Esophagus muscularis mucosa (tissue), 4 donors: ENCODE results near the gene EFCAB14. TPM values are rescaled to one million over a fixed set of nuclear protein-coding genes. Genes with fewer than 3 reads are reported as not detected.
"Not testable (repeated sequence)": the region's sequence is repeated elsewhere in the genome, so short reads cannot be mapped to it uniquely, and the experiment has no call there.

Experiments
- DNase-seq: peaks from one replicate; pipeline ENCODE4 v3.0.0-alpha.2; 2017; ENCODE audit errors: extremely low spot score
- H3K27ac ChIP-seq, 4 donors: fragments of 200-600 bp; sonication (generic); replicated peaks in 1 of 4; 1 replicate in 3 of 4; 2 replicates in 1 of 4; pipeline ENCODE4 v1.5.1; 2016 to 2019; ENCODE audit warnings: mild to moderate bottlenecking in 1 of 4
- H3K27me3 ChIP-seq, 4 donors: fragments of 200-600 bp; sonication (generic); one replicate each; pipeline versions ENCODE4 v1.5.1 to v1.6.0; 2016 to 2019
- H3K36me3 ChIP-seq, 4 donors: fragments of 200-600 bp; sonication (generic); one replicate each; pipeline ENCODE4 v1.5.1; 2016 to 2019
- H3K4me1 ChIP-seq, 4 donors: fragments of 200-600 bp; sonication (generic); one replicate each; pipeline ENCODE4 v1.5.1; 2016 to 2019
- H3K4me3 ChIP-seq, 4 donors: fragments of 200-600 bp; sonication (generic); 1 replicate in 2 of 4; 2 replicates in 2 of 4; pipeline ENCODE4 v1.5.1; 2016 to 2019; ENCODE audit warnings: mild to moderate bottlenecking in 4 of 4, moderate library complexity in 1 of 4
- H3K9me3 ChIP-seq, 4 donors: fragments of 200-600 bp; sonication (generic); 1 replicate in 3 of 4; 2 replicates in 1 of 4; pipeline ENCODE4 v1.5.1; 2016 to 2019
- EP300 ChIP-seq: sonication (generic); formaldehyde crosslinking; IDR thresholded peaks from one replicate; pipeline ENCODE4 v1.6.1; 2017; ENCODE audit warnings: antibody characterized with exemption
- POLR2A ChIP-seq: fragments of 450-650 bp; IDR thresholded peaks from one replicate; pipeline ENCODE4 v1.6.1; 2017; ENCODE audit warnings: antibody characterized with exemption, moderate library complexity, mild to moderate bottlenecking, low read depth
- POLR2AphosphoS5 ChIP-seq, 2 donors: sonication (generic); formaldehyde crosslinking; IDR thresholded peaks; one replicate each; pipeline ENCODE4 v1.6.1; 2017; ENCODE audit warnings: antibody characterized with exemption in 2 of 2
- WGBS: methylation state at CpG from one replicate; pipeline ENCODE4 v1.1.5; 2018; 5-methylcytosine and 5-hydroxymethylcytosine counted together
- intact Hi-C: fragments of 100-400 bp; cut with DNase I; formaldehyde crosslinking; loops from one replicate; pipeline ENCODE4 v1.15.1; 2023
- total RNA-seq, 4 donors: library from RNA; depleted of rRNA; stranded (reverse); fragments of >200 nt; gene quantifications; one replicate each; pipeline versions ENCODE4 v1.1.0 to v1.2.1, GENCODE V29; 2016
- TF ChIP-seq, protein P1 (sequence below), 3 experiments: fragments of 200-600 bp in 2 of 3; fragments of 450-650 bp in 1 of 3; sonication (generic) in 2 of 3; IDR thresholded peaks; one replicate each; pipeline ENCODE4 v1.5.1; 2017 to 2019; ENCODE audit warnings: antibody characterized with exemption in 3 of 3, mild to moderate bottlenecking in 2 of 3, moderate library complexity in 1 of 3

The EFCAB14 gene
- total RNA-seq, 4 donors from 2014 or later = 83.5 to 113 (median 104) TPM

DNA sequence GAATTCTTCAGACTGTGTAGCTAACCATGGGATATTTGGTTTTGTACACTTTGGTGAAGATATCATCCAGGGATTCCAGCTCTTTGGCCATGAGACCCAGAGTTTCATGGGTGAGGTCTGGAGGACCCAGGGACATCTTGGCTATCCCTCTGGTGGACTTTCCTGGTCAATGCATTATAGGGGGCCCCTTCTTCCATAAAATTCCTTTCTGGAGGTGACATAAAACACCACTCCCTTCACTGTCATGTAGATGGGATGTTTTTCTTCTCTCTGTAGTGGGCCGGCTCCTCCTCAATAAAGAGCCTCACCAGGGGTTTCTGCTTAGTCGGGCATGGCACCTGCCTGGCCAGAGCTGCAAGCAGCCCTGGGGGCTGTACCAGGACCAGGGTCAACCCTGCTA is 52.9 kb downstream of the EFCAB14 start:
- Histone ChIP-seq H3K9me3 (no peaks in the 10 kb centered on the region), H3K27ac (no peak overlapping the region), H3K36me3 (peaks cover 3 to 37% (median 18%) of the 10 kb centered on the region in 4 donors), H3K4me3 (no peak overlapping the region), H3K27me3 (no peaks in the 10 kb centered on the region), H3K4me1 (peaks cover 13 to 44% (median 35%) of the 10 kb centered on the region in 4 donors)
- no peak for DNase-seq
- intact Hi-C loops = loop anchor here (5.0 kb wide), 1 partner anchor 49 kb away; the partner anchor contains the start of gene MOB3C
- no peak for TF ChIP-seq POLR2AphosphoS5 (IDR thresholded peaks at IDR 0.05)
- TF ChIP-seq, protein P1, sequence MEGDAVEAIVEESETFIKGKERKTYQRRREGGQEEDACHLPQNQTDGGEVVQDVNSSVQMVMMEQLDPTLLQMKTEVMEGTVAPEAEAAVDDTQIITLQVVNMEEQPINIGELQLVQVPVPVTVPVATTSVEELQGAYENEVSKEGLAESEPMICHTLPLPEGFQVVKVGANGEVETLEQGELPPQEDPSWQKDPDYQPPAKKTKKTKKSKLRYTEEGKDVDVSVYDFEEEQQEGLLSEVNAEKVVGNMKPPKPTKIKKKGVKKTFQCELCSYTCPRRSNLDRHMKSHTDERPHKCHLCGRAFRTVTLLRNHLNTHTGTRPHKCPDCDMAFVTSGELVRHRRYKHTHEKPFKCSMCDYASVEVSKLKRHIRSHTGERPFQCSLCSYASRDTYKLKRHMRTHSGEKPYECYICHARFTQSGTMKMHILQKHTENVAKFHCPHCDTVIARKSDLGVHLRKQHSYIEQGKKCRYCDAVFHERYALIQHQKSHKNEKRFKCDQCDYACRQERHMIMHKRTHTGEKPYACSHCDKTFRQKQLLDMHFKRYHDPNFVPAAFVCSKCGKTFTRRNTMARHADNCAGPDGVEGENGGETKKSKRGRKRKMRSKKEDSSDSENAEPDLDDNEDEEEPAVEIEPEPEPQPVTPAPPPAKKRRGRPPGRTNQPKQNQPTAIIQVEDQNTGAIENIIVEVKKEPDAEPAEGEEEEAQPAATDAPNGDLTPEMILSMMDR (IDR thresholded peaks at IDR 0.05) = no peak
- TF ChIP-seq EP300 = no peak
- no peak for TF ChIP-seq POLR2A
- WGBS = 74% methylated on average over 2 of the region's 2 CpGs

DNA sequence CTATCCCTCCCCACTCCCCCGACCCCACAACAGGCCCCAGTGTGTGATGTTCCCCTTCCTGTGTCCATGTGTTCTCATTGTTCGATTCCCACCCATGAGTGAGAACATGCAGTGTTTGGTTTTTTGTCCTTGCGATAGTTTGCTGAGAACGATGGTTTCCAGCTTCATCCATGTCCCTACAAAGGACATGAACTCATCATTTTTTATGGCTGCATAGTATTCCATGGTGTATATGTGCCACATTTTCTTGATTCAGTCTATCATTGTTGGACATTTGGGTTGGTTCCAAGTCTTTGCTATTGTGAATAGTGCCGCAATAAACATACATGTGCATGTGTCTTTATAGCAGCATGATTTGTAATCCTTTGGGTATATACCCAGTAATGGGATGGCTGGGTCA is 56.0 kb downstream of the EFCAB14 start:
- H3K9me3 ChIP-seq, H3K27me3 ChIP-seq, intact Hi-C loops, DNase-seq, H3K4me3 ChIP-seq, H3K27ac ChIP-seq: not testable (repeated sequence)
- WGBS = 92% methylated on average over 4 of the region's 5 CpGs
- Histone ChIP-seq H3K36me3 (peaks cover 3 to 62% (median 35%) of the 10 kb centered on the region in 4 donors), H3K4me1 (peaks cover 13 to 36% (median 30%) of the 10 kb centered on the region in 4 donors)

DNA sequence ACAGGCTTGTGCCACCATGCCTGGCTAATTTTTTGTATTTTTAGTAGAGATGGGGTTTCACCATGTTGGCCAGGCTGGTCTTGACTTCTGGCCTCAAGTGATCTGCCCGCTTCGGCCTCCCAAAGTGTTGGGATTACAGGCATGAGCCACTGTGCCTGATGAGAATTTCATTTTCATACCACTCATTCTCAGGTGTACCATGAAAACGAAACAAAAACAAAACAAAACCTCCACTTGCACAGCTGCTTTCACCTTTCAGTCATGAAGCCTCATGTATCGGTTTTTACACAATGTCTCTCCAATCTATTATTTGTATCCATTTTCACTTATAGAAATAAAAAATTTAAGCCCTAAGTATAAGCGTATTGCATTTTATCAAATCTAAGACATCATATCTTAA is 58.8 kb downstream of the EFCAB14 start:
- H3K4me3 ChIP-seq, H3K27me3 ChIP-seq, H3K9me3 ChIP-seq, H3K27ac ChIP-seq, DNase-seq, intact Hi-C loops: not testable (repeated sequence)
- Histone ChIP-seq H3K4me1 (peaks cover 0 to 23% (median 18%) of the 10 kb centered on the region in 4 donors), H3K36me3 (peaks cover 3 to 84% (median 50%) of the 10 kb centered on the region in 4 donors)
- WGBS = 96% methylated on average over 5 of the region's 5 CpGs

DNA sequence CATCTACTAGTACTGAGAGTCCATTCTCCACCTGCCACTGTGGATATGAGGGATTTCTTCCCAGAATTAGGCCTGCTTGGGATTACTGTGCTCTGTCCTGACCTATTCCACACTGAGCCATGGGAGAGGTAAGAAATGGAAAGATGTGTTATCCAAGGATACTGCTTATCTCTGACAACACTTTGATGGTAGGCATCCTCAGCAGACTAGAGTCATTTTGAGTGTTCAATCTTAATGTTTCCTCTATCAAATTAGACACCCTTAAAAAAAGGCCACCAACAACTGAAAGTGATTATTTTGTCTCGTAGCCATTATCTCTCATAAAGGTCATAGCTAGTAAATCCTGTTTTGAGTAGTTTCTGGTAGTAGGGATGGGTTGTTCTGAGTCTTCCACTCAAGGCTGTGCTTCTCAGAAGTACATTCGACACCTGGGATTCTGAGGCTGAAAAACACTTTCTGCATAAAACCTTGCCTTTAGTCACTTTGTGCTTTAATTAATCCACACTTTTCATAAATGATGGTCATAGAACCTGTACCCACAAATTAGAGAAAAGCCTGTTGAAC is 59.5 kb downstream of the EFCAB14 start:
- no peak overlapping the region for H3K27ac ChIP-seq

DNA sequence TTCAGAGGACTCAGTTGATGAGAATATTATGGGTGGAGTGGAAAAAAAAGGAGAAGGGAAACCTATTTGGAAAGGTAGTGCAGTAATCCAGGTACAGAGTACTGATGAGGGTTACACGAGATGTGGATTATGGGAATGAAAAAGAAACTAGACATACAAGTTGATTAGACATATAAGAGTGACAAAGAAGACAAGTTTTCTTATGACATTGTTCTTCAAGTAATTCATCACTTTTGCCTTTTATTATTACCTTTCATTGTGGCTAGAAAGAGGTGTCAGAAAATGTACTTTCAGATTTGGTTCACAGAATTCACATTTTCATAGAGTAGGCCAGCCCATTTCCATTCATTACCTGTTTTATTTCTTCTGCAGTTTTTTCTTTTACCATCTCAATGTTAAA is 61.1 kb downstream of the EFCAB14 start:
- peaks cover 0 to 80% (median 47%) of the 10 kb centered on the region in 4 donors for H3K36me3 ChIP-seq
- TF ChIP-seq, protein P1 (IDR thresholded peaks at IDR 0.05) = no peak
- TF ChIP-seq POLR2A (no peak), POLR2AphosphoS5 (IDR thresholded peaks at IDR 0.05) (no peak), EP300 (no peak)
- no peaks in the 10 kb centered on the region for H3K27me3 ChIP-seq
- H3K4me1 ChIP-seq = peaks cover 0 to 30% (median 19%) of the 10 kb centered on the region in 4 donors
- peak overlapping the region in 2 of 4 donors; percentile 47 to 50 for H3K27ac ChIP-seq
- no peaks in the 10 kb centered on the region for H3K9me3 ChIP-seq
- no peak for DNase-seq
- H3K4me3 ChIP-seq = no peak overlapping the region
- 88% methylated on average over 1 of the region's 1 CpG for WGBS
- intact Hi-C loops = no loop called here

More for the DNA sequence above, 59.5 kb downstream of the EFCAB14 start:
- intact Hi-C loops = no loop called here
- TF ChIP-seq POLR2AphosphoS5 (IDR thresholded peaks at IDR 0.05) = no peak
- peaks cover 2 to 83% (median 50%) of the 10 kb centered on the region in 4 donors for H3K36me3 ChIP-seq
- no peak for DNase-seq
- no peaks in the 10 kb centered on the region for H3K9me3 ChIP-seq
- 64% methylated on average over 2 of the region's 2 CpGs for WGBS
- H3K4me1 ChIP-seq = peaks cover 0 to 17% (median 14%) of the 10 kb centered on the region in 4 donors
- no peak overlapping the region for H3K4me3 ChIP-seq
- no peaks in the 10 kb centered on the region for H3K27me3 ChIP-seq

DNA sequence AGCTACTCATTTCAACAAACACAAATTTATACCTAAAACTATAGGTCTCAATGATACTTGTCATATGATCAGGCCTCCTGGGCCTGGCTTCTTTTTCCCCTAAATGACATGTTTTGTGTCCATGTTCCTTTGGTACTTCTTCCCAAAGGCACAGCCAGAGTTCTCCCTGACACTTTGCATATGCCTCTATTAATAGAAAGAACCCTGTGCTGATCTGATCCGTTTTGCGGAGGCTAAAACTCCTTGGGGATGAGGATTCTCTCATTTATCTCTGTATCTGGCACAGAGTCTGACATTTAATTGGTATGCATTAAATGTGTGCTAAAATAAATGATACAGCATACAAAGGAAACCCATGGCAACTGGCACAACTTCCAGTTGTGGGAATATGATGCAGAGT is 62.3 kb downstream of the EFCAB14 start:
- peak overlapping the region in 2 of 4 donors; percentile 47 to 50 for H3K27ac ChIP-seq
- H3K4me3 ChIP-seq = no peak overlapping the region
- WGBS = 13% methylated on average over 2 of the region's 2 CpGs
- peaks cover 0 to 30% (median 19%) of the 10 kb centered on the region in 4 donors for H3K4me1 ChIP-seq
- no peak for DNase-seq
- TF ChIP-seq EP300 (no peak), POLR2AphosphoS5 (IDR thresholded peaks at IDR 0.05) (no peak)
- TF ChIP-seq, protein P1 (IDR thresholded peaks at IDR 0.05) = no peak
- intact Hi-C loops = no loop called here
- no peaks in the 10 kb centered on the region for H3K27me3 ChIP-seq
- peaks cover 5 to 78% (median 53%) of the 10 kb centered on the region in 4 donors for H3K36me3 ChIP-seq
- no peaks in the 10 kb centered on the region for H3K9me3 ChIP-seq
